Measurements from ENCODE around the gene NPEPL1. TPM values are rescaled to one million over a fixed set of nuclear protein-coding genes. Genes with fewer than 3 reads are reported as not detected.

NPEPL1 gene
- total RNA-seq, 1 experiment from 2014 or later: 31.1 TPM

DNA sequence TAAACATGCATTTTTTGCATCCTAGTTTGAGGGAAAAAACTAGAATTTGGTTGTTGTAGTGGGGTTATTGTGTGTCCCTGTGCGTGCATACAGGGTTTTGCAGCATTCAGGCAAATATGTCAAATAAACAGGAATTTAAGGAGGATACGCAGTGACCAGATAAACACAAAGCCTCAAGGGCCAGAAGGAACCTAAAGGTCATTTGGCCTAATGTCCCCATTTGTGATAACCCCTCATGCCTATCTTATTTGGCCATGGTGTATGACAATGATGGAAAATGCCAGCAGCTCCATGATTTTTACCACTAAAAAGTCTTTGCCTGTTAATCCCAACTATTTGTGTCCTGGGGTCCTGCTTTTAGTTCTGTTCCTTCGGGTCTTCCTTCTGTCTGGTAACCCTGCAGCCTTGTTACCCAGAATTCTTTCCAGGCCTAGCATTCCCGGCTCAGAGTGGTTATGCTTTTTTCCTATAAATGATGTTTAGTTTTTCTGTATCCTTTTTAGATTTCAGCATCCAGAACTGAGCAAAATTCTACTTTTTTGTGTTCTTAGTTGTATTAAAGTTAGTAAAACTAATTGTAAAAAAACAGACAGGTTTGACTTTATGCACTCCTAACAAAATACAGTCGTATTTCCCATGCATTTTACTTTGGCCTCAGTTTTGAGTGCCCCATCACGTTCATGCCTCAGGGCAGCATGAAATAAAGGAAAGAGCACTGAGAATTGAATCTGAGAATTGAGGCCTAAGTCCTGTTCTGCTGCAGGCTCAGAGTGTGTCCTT is 37.1 kb upstream of the NPEPL1 start:
- no peaks in the 10 kb centered on the region for H3K27me3 ChIP-seq (ENCODE audit: insufficient read depth, low read length)
- H3K9ac ChIP-seq (ENCODE audit: extremely low read depth, insufficient read length, low read length): no peak overlapping the region
- peak overlapping the region; percentile 60 to 96 (median 80); a peak in 5 of 7 replicates for H3K27ac Mint-ChIP-seq
- TF ChIP-seq, protein P1, sequence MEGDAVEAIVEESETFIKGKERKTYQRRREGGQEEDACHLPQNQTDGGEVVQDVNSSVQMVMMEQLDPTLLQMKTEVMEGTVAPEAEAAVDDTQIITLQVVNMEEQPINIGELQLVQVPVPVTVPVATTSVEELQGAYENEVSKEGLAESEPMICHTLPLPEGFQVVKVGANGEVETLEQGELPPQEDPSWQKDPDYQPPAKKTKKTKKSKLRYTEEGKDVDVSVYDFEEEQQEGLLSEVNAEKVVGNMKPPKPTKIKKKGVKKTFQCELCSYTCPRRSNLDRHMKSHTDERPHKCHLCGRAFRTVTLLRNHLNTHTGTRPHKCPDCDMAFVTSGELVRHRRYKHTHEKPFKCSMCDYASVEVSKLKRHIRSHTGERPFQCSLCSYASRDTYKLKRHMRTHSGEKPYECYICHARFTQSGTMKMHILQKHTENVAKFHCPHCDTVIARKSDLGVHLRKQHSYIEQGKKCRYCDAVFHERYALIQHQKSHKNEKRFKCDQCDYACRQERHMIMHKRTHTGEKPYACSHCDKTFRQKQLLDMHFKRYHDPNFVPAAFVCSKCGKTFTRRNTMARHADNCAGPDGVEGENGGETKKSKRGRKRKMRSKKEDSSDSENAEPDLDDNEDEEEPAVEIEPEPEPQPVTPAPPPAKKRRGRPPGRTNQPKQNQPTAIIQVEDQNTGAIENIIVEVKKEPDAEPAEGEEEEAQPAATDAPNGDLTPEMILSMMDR (conservative IDR thresholded peaks at IDR 0.05): no peak
- H4K8ac ChIP-seq (replicated peaks; ENCODE audit: insufficient read length, low read depth, low read length): no peak overlapping the region
- no peak overlapping the region for H3K4me2 ChIP-seq (ENCODE audit: insufficient read depth, insufficient read length, low read length)
- peaks cover 36% of the 10 kb centered on the region for H3K79me2 ChIP-seq (ENCODE audit: insufficient read depth, low read length)
- peak overlapping the region; percentile 34 to 56; a peak in 3 of 5 replicates for H3K4me3 Mint-ChIP-seq
- H3K56ac ChIP-seq (ENCODE audit: insufficient read length, low read depth, low read length): no peak overlapping the region
- no peak overlapping the region for H2BK12ac ChIP-seq (ENCODE audit: insufficient read length, low read depth, low read length)
- H3K27me3 Mint-ChIP-seq (ENCODE audit: low read depth): no peaks in the 10 kb centered on the region
- peaks cover 61 to 68% of the 10 kb centered on the region in 2 experiments for H3K4me1 Mint-ChIP-seq
- H3K9me3 Mint-ChIP-seq: no peaks in the 10 kb centered on the region; a peak in 1 of 5 replicates
- H3K23ac ChIP-seq (ENCODE audit: insufficient read length, low read depth, low read length): no peak overlapping the region
- no peak overlapping the region for H3K18ac ChIP-seq (ENCODE audit: insufficient read length, low read depth, low read length)
- H3K9me3 ChIP-seq (ENCODE audit: control insufficient read depth, low read depth, low read length): no peaks in the 10 kb centered on the region
- peaks cover 13% of the 10 kb centered on the region for H3K23me2 ChIP-seq (ENCODE audit: insufficient read length, low read depth, low read length, poor library complexity, severe bottlenecking)
- H3K4ac ChIP-seq (ENCODE audit: low read depth, low read length): no peak overlapping the region
- H4K5ac ChIP-seq (ENCODE audit: insufficient read length, low read depth, low read length): no peak overlapping the region
- H3K14ac ChIP-seq (ENCODE audit: insufficient read depth, low read length): no peak overlapping the region
- H2BK5ac ChIP-seq (ENCODE audit: insufficient read length, low read length): no peak overlapping the region
- no peak overlapping the region for H2AFZ ChIP-seq (ENCODE audit: low read length)
- H3K27ac ChIP-seq (ENCODE audit: insufficient read length, low read depth, low read length): no peak overlapping the region
- peaks cover 0 to 12% (median 2%) of the 10 kb centered on the region in 3 experiments; a peak in 4 of 7 replicates for H3K36me3 Mint-ChIP-seq (ENCODE audit: insufficient read depth in 1 of 3, low read depth in 3 of 3)
- no peak overlapping the region for H2BK20ac ChIP-seq (ENCODE audit: low read depth, low read length, poor library complexity, severe bottlenecking)
- H4K20me1 ChIP-seq (ENCODE audit: control insufficient read depth, insufficient read depth, insufficient read length): no peaks in the 10 kb centered on the region
- no peak for DNase-seq
- no peak overlapping the region for H4K91ac ChIP-seq (ENCODE audit: insufficient read length, low read depth, low read length)
- no peak overlapping the region for H2BK120ac ChIP-seq (ENCODE audit: low read depth, low read length, poor library complexity, severe bottlenecking)
- peaks cover 5% of the 10 kb centered on the region; the same call in 1 of the 2 replicates for H3K4me1 ChIP-seq (ENCODE audit: insufficient read depth, low read length)
- no peak overlapping the region for H2AK5ac ChIP-seq (ENCODE audit: insufficient read length, low read length)
- WGBS (ENCODE audit: extremely low coverage, insufficient read length, low lambda C conversion rate): no CpG with 5 or more reads among the region's 6 CpGs
- no peaks in the 10 kb centered on the region for H3K79me1 ChIP-seq (ENCODE audit: insufficient read depth, low read depth, low read length, poor library complexity, severe bottlenecking)
- H2BK15ac ChIP-seq (ENCODE audit: low read depth, low read length): no peak overlapping the region
- H3T11ph ChIP-seq (ENCODE audit: low read length): no peak overlapping the region

Measured in H9 (cell line).